GM12878 (cell line): ENCODE measurements around the gene WFIKKN1. TPM values are rescaled to one million over a fixed set of nuclear protein-coding genes. Genes with fewer than 3 reads are reported as not detected.

Experiments used
- ATAC-seq: fragments of 200-7000 bp; cut with Tn5 transposase; 3 replicates; pipeline ENCODE4 v1.9.1; 2020; ENCODE audit warnings: mild to moderate bottlenecking, moderate library complexity
- BruUV-seq: library from RNA; stranded (reverse); fragments of 400-500 nt; replicated peaks from 2 replicates; lab custom pipeline; 2021; lab: Mats Ljungman, UMichigan
- CTCF ChIA-PET: fragments of 300-600 bp; sonication (Branson Sonifier 250); formaldehyde crosslinking; extraction: SDS; loops from one replicate; lab custom pipeline; 2021; ENCODE audit warnings: inconsistent platforms; lab: Yijun Ruan, JAX
- POLR2A ChIA-PET: fragments of 350-600 bp; formaldehyde crosslinking; extraction: SDS; loops from one replicate; lab custom pipeline; 2021; ENCODE audit warnings: inconsistent platforms; lab: Charles Lee
- RAD21 ChIA-PET: fragments of 300-600 bp; sonication (Branson Sonifier 250); formaldehyde crosslinking; loops from one replicate; lab custom pipeline; 2023; ENCODE audit warnings: antibody characterized with exemption; ENCODE audit not compliant: unreplicated experiment; lab: Charles Lee
- SMC1A ChIA-PET: fragments of 300-600 bp; sonication (Branson Sonifier 250); formaldehyde crosslinking; loops from one replicate; lab custom pipeline; 2023; ENCODE audit not compliant: unreplicated experiment, uncharacterized antibody; lab: Charles Lee
- DNase-seq: peaks from one replicate; pipeline ENCODE4 v3.0.0-alpha.2; 2011; ENCODE audit warnings: low read depth, low spot score
- FAIRE-seq: peaks from 3 replicates; lab custom pipeline; 2011; peaks lifted over from hg19 to GRCh38; lab: Jason Lieb, UNC
- H2AFZ ChIP-seq: 2 replicates; pipeline ENCODE4 v1.6.0; 2011; ENCODE audit warnings: low read depth, low read length, control low read depth; ENCODE audit not compliant: control insufficient read depth
- H3K27ac ChIP-seq: 2 replicates; pipeline ENCODE4 v1.5.1; 2011; ENCODE audit warnings: control low read depth; ENCODE audit not compliant: control insufficient read depth, insufficient read depth
- H3K27me3 ChIP-seq, 2 experiments: replicated peaks in 1 of 2; 2 replicates each; pipeline versions ENCODE4 v1.6.0 to v1.6.1; 2011; ENCODE audit warnings: low read length in 1 of 2; ENCODE audit not compliant: control insufficient read depth in 2 of 2, insufficient read depth in 2 of 2
- H3K36me3 ChIP-seq, 2 experiments: 2 replicates each; pipeline ENCODE4 v1.5.1; 2011; ENCODE audit warnings: low read length in 1 of 2; ENCODE audit not compliant: control insufficient read depth in 2 of 2, insufficient read depth in 2 of 2
- H3K4me1 ChIP-seq: 2 replicates; pipeline ENCODE4 v1.6.1; 2011; ENCODE audit warnings: mild to moderate bottlenecking, low read length, moderate library complexity, mixed read lengths; ENCODE audit not compliant: control insufficient read depth, insufficient read depth
- H3K4me2 ChIP-seq: 2 replicates; pipeline ENCODE4 v1.6.0; 2011; ENCODE audit warnings: control low read depth; ENCODE audit not compliant: control insufficient read depth, insufficient read depth
- H3K4me3 ChIP-seq: fragments of 200-600 bp; sonication (generic); 2 replicates; pipeline ENCODE4 v1.5.1; 2016
- H3K79me2 ChIP-seq: 2 replicates; pipeline ENCODE4 v1.6.0; 2011; ENCODE audit warnings: low read length; ENCODE audit not compliant: control insufficient read depth, insufficient read depth
- H3K9ac ChIP-seq: 2 replicates; pipeline ENCODE4 v1.8.0; 2011; ENCODE audit warnings: low read length, control low read depth, mixed read lengths; ENCODE audit not compliant: control insufficient read depth, insufficient read depth
- H3K9me3 ChIP-seq: replicated peaks from 3 replicates; pipeline ENCODE4 v1.5.1; 2011; ENCODE audit warnings: mild to moderate bottlenecking, low read length; ENCODE audit not compliant: control insufficient read depth, insufficient read depth
- H4K20me1 ChIP-seq: 2 replicates; pipeline ENCODE4 v1.6.0; 2011; ENCODE audit not compliant: control insufficient read depth, insufficient read depth
- BCLAF1 ChIP-seq: fragments of 450-650 bp; IDR thresholded peaks from 2 replicates; pipeline ENCODE4 v1.6.1; 2017; ENCODE audit warnings: antibody characterized with exemption, mild to moderate bottlenecking, moderate library complexity
- NFYB ChIP-seq: IDR thresholded peaks from 2 replicates; pipeline ENCODE4 v1.6.1; 2011; ENCODE audit warnings: low read depth, mild to moderate bottlenecking, low read length, improper control_type of control experiment, moderate library complexity; ENCODE audit not compliant: insufficient read depth
- RFX5 ChIP-seq: IDR thresholded peaks from 2 replicates; pipeline ENCODE4 v1.6.1; 2011; ENCODE audit warnings: low read depth, low read length, improper control_type of control experiment
- ZNF384 ChIP-seq: IDR thresholded peaks from 2 replicates; pipeline ENCODE4 v1.6.1; 2012; ENCODE audit warnings: low read depth, mild to moderate bottlenecking, low read length, improper control_type of control experiment, borderline replicate concordance
- ZNF622 ChIP-seq: fragments of 450-650 bp; IDR thresholded peaks from 2 replicates; pipeline ENCODE4 v1.6.1; 2017; ENCODE audit warnings: mild to moderate bottlenecking, inconsistent platforms
- WGBS: methylation state at CpG from one replicate; pipeline ENCODE4 v1.1.6; 2016; ENCODE audit warnings: low lambda C conversion rate; ENCODE audit not compliant: insufficient replicate concordance, insufficient coverage; ENCODE audit errors: missing lambda C conversion rate; 5-methylcytosine and 5-hydroxymethylcytosine counted together
- in situ Hi-C: fragments of 300-500 bp; cut with MboI; formaldehyde crosslinking; loops from 9 replicates; pipeline ENCODE4 v1.14.3; 2018; ENCODE audit warnings: mixed read lengths
- intact Hi-C: fragments of 100-400 bp; cut with micrococcal nuclease; formaldehyde crosslinking; loops from one replicate; pipeline ENCODE4 v1.14.2; 2022; ENCODE audit not compliant: unreplicated experiment
- polyA plus RNA-seq, 11 experiments: library from polyadenylated mRNA; depleted of rRNA in 4 of 11; unstranded in 6 of 11; stranded (reverse) in 5 of 11; fragments of >200 nt; fragmentation: Nextera tagmentation in 4 of 11; fragmentation: Illumina TruSeq in 1 of 11; extraction: Ambion mirVana in 4 of 11; extraction: Trizol in 1 of 11; gene quantifications; 1 replicate in 1 of 11; 2 replicates in 10 of 11; pipeline versions ENCODE4 v1.2.1 to v1.2.3, GENCODE V29; 2011 to 2016; ENCODE audit warnings: inconsistent platforms in 2 of 11, missing spikeins in 2 of 11, low read depth in 1 of 11
- total RNA-seq, 4 experiments: library from RNA; depleted of rRNA in 3 of 4; stranded (reverse); fragments of >200 nt in 3 of 4; fragmentation: Illumina TruSeq in 1 of 4; extraction: Trizol in 1 of 4; gene quantifications; 2 replicates each; pipeline versions ENCODE4 v1.2.1 to v1.2.3, GENCODE V29; 2013 to 2021

WFIKKN1 gene
- total and polyA plus RNA-seq, 10 of the 15 experiments (the other 5 are each of a cell fraction or from before 2014, with no cell fraction given) = 0.01 to 0.41 (median 0.05) TPM; not detected in 2

GRCh38 chr16:625117-625976, 5.4 kb upstream of the WFIKKN1 start:
- Histone ChIP-seq H2AFZ (no peak overlapping the region), H3K9me3 (no peaks in the 10 kb centered on the region), H3K27me3 (no peaks in the 10 kb centered on the region), H3K9ac (no peak overlapping the region), H4K20me1 (no peaks in the 10 kb centered on the region; the same call in 1 of the 2 replicates), H3K4me1 (no peaks in the 10 kb centered on the region), H3K4me3 (no peak overlapping the region), H3K4me2 (no peak overlapping the region), H3K27ac (no peak overlapping the region), H3K79me2 (no peaks in the 10 kb centered on the region), H3K36me3 (no peaks in the 10 kb centered on the region; a peak in 1 of 4 replicates)
- in situ Hi-C loops (no loop called here), intact Hi-C loops (no loop called here)
- TF ChIP-seq ZNF384 (no peak), ZNF622 (no peak), BCLAF1 (no peak), RFX5 (no peak), NFYB (no peak)
- WGBS = 82% methylated on average over 30 of the region's 37 CpGs
- SMC1A ChIA-PET = no interaction called here
- RAD21 ChIA-PET = no interaction called here
- ATAC-seq (no peak), FAIRE-seq (no peak), DNase-seq (no peak)
- CTCF ChIA-PET = interaction anchor here (0.9 kb wide), 1 partner anchor 11 kb away, joined by 4 read pairs; the partner anchor contains the start of gene METTL26
- POLR2A ChIA-PET = no interaction called here
- BruUV-seq = no TSS peak
